HG03439 (cell line): ENCODE data around the gene DCLK3.

ENCODE experiments used
- ATAC-seq: cut with Tn5 transposase; IDR thresholded peaks from one replicate; pipeline ENCODE4 v1.9.1; 2021; ENCODE audit warnings: mild to moderate bottlenecking, moderate library complexity; ENCODE audit not compliant: unreplicated experiment

DCLK3 gene

GRCh38 chr3:36763850-36764703 lies at the start of gene DCLK3:
Gene DCLK3, minus strand, starts transcription at chr3:36764553. Its CDS starts 290 bp downstream, at chr3:36764263.
- no peak for ATAC-seq

DNA sequence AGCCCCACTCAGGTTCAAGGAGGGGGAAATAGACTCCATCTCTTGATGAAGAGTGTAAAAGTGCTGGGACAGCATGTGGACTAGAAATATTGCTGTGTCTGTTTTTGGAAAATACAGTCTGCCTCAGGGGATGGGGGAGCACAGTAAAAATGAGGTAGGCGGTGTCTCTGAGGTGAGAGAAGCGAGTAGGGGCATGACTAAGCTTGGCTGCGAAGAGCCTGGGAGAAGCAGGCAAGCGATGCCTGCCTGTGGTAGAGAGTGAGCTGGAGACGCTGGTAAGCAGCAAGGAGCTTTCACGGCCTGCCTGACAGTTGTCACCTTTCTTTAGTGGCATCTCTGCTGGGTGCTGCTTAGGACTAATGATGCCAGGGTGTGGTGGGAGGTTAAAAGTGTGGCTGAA lies 49.0 kb upstream of the DCLK3 start:
- ATAC-seq: no peak

GRCh38 chr3:36812240-36812639 lies 47.9 kb upstream of the DCLK3 start:
- no peak for ATAC-seq

DNA sequence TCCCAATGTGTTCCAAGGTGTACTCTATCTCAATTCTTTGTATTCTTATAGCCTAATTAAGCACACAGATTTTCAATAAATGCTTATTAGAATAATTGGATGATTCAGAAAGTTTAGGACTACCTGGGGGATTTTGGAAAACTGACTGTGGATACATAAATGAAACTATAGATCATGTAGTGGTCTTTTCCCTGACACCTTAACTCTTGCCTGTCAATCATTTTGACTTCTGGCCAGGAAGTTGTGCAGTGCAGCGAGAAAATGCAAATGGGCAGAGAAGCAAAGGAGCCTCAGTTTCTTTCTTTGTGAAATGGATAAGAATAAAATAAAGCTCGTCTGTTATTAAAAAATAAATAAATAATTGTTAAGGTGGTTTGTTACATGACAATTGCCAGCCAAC lies 47.4 kb upstream of the DCLK3 start:
- ATAC-seq: no peak

DNA sequence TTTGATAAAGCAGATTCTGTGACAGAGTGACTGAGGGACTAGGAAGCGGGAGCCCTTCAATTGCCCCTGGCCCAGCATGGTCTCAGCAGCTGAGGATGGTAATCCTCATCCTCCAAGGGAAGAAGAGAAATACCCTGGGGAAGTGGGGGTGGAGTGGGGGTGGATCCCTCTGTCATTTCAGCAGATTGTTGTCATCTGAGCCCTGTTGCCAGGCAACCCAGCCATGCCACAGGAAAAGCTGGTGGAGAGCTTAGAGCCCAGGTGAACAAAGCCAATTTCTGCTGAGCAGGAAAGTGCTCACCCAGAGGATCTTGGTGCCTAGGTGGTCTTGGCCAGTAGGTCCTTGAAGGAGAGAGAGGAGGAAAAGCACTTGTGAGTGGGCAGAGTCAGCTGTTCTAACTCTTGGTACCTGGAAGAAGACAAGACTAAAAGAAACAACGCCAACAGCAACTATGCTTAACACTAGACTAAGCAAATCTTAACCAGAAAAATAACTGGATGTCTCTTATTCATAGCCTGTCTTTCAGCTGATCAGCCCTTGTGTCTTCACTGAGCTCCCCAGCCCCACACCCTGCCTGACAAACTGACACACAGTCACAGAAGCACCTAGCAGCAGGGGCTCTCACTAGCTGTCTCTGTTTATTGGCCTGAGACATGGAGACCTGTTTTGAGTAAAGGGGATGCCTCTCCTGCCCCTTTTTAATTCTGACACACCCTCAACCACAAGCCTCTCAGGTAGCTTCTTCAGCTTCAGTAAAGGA lies 40.1 kb upstream of the DCLK3 start:
- ATAC-seq: no peak

- ATAC-seq: no peak
These were observed 38.9 kb upstream of the DCLK3 start for GRCh38 chr3:36803091-36803791.

DNA sequence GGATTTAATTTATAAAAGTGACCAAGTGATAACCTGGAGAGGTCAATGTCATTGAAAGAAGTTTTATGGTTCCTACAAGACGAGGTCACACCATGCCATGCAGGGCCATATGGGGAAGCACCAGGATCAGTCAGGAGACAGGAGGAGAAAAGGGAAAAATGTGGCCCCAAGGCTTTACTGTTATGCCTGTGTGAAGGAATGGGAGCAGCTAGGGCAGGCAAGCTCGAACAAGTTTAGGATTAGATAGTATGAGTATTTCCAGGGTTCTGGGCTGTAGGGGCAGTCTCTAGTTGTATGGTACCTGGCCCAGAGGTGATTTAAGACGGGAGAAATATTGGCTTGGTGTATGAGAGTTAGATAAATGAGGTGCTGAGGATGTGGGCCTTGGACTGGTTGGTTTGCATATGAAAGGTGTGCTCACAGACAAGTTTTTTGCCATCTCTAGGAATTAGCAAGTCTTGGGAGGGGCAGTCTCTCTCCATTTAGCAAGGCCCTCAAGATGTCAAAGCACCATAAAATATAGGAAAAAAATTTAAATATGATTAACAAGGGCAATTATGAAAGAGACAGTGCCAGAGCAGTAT lies 36.3 kb upstream of the DCLK3 start:
- ATAC-seq: no peak

DNA sequence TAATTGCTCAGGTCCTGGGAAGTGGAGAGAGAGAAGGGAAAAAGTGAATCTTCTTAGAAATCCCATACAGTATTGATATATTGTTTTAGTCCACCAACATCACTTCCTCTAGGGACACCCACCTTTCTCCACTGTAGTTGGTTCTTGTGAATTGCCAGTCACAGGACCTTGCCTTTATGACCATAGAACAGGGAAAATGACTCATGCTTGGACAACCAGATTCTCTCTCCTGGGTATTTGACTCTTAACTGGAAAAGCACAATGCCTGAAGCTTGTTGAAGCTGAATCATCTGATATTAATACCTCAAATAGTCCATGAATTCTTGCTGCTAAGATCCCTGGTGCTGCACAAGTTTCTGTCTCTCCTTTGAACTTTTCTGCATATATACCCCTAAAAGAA lies 32.5 kb upstream of the DCLK3 start:
- no peak for ATAC-seq

DNA sequence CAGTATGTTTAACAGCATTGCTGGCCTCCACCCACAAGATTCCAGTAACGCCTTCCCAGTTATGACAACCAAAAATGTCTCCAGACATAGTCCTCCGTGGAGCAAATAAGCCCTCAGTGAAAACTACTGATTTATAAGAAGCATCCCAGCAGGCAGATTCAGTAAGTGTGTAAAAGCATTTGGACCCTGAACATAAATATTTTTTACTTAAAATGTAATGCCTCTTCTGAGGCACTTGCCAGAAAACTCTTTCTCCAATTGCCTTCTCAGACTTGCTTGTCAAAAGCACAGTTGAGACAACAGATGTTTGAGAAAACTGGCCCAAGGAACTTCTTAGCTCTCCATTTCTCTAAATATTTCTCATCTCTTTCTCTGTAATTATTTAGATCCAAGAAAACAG lies 31.8 kb upstream of the DCLK3 start:
- no peak for ATAC-seq

GRCh38 chr3:36795622-36796021 lies 31.3 kb upstream of the DCLK3 start:
- ATAC-seq: no peak

- ATAC-seq: no peak
These were observed 28.0 kb upstream of the DCLK3 start for GRCh38 chr3:36792342-36792741.

DNA sequence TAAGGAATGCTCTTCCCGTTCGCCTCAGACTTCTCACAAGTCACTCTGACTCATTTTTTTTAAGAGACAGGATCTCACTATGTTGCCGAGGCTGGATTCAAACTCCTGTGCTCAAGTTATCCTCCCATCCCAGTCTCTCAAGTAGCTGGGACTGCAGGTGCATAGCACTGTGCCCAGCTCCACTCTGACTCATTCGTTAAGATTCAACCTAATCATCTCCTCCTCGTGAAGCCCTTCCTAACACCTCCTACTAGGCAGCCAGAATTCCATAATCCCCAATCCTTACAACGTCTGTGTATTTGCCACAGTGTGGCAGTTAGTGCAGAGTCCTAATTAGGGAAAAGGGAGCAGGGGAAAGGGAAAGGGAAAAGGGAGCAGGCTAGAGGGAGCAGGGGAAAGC lies 26.4 kb upstream of the DCLK3 start:
- no peak for ATAC-seq

DNA sequence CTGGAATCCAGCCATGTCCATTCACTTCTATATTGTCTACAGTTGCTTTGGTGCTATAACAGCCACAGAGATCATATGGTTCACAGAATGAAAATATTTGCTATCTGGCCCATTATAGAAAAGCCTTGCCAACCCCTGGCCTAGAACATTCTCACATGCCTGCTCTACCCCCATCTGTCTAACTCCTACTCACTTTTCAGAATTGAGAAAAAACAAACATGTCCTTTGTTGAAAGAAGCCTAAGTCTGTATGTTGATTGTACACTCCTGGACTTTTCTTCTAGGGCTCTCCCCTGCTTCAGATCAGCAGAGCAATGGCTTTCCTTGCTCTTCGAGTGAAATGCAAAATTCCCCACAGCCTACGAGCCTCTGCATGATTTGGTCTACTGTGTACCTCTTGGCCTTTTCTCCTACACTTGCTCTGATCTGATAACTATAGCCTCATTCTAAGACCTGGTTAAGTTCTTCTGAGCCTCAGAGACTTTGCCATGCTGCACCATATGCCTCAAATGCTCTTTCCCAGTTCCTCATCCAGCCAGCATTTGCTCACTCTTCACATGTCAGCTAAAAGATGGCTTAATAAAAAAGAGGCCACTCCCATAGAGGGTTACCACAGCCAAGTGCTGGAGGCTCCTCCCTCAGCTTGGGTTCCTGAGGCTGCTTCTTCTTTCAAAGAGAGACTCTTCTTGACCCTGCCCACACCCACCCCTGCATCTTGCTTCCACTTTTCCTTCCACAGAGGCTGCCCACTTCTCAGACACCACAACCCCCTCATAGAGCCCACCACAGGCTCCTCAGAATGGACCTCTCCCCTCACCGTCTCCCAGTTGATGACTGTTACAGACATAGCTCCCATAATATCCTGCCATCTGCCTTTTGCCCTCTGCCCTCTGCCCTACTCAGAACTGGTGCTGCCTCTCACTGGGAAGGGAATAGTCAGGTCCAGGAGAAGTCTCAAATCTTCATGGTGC lies 22.9 kb upstream of the DCLK3 start:
- no peak for ATAC-seq

DNA sequence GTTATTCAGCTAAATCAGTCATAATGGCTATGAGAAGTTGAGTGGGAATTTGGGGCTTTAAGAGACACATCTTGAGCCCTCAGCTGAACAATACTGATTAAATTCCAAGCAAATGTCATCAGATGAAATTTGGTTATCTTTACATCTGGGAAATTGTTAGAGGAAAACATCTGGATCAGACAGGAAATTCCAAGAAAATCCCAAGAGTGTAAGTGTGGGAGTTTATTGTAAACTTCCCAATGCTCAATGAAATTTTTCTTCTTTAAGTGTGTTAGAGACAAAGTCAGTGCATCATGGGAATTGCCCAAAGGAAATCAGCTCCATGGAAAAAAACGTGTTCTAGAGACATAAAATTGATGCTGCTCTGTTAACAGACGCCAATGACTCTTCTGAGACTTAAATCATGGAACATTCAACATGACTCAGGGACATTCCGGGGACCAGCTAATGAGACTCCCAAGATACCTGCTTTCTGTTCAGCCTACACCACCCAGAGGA lies 19.8 kb upstream of the DCLK3 start:
- ATAC-seq: no peak

DNA sequence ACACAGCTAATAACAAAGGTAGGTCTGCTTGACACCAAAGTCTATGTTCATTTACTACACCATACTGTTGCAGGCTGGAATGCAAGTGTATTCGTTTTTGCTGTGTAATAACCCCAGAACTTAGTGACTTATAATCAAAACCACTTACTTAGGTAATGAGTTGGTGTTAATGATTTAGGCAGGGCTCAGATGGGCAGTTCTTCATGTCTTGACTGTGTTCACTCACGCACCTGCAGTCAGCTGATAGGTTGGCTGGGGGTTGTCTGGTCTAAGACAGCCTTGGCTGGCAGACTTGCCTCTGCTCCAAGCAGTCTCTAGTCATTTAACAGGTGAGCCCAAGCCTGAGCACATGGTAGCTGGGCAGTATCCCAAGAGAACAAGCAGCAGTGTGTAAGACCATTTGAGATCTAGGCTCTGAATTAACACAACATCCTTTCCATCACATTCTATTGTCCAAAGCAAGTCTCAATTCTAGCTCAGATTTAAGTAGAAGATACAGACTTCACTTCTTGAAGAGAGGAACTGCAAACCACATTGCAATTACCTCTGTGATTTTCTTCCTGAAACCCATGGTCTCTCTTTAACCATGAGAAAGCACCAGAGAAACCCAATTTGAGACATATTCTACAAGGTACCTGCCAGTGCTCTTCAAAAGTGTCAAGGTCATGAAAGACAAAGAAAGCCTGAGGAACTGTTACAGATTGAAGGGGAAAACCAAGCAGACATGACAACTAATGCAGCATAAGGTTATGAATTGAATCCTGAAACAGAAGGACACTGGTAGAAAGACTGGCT lies 13.3 kb upstream of the DCLK3 start:
- ATAC-seq: peak; percentile 44

- ATAC-seq: no peak
These were observed 12.1 kb upstream of the DCLK3 start for GRCh38 chr3:36776436-36776835.

DNA sequence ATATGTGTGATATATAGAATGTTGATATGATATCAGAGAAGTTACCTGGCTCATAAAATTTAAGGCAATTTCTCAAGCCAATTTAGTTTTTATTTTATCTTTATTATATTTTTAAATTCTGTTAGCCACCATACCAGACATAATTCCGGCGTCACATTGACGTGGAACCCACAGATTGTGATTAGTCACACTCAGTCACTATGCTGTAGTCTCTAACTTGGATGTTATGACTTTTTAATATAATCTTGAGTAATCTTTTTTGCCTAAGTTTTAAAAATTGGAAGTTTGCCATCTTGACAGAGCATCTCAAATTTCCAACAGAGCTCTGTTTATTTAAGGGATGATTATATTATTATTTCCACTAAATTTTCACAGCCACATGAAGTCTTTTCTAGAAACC lies 9.7 kb upstream of the DCLK3 start:
- no peak for ATAC-seq

- ATAC-seq: no peak
These were observed 7.6 kb upstream of the DCLK3 start for GRCh38 chr3:36771931-36772330.

- no peak for ATAC-seq
These were observed 5.6 kb upstream of the DCLK3 start for GRCh38 chr3:36769926-36770325.
